Osteocyte (in vitro differentiated cells): Measurements from ENCODE around the gene AMPD3. TPM values are rescaled to one million over a fixed set of nuclear protein-coding genes. Genes with fewer than 3 reads are reported as not detected.

Experiments
- DNase-seq: peaks from one replicate; pipeline ENCODE4 v3.0.0; 2021; ENCODE audit warnings: mixed read lengths; ENCODE audit not compliant: unreplicated experiment; ENCODE audit errors: extremely low spot score
- H3K27ac Mint-ChIP-seq: one replicate; pipeline ENCODE4 v1.8.0; 2021; ENCODE audit warnings: mild to moderate bottlenecking, mixed read lengths; ENCODE audit not compliant: unreplicated experiment
- H3K27me3 Mint-ChIP-seq: one replicate; pipeline ENCODE4 v1.8.0; 2021; ENCODE audit warnings: mixed read lengths; ENCODE audit not compliant: unreplicated experiment
- H3K36me3 Mint-ChIP-seq: one replicate; pipeline ENCODE4 v1.8.0; 2021; ENCODE audit warnings: mixed read lengths; ENCODE audit not compliant: unreplicated experiment
- H3K4me1 Mint-ChIP-seq: one replicate; pipeline ENCODE4 v1.8.0; 2021; ENCODE audit warnings: mixed read lengths; ENCODE audit not compliant: unreplicated experiment
- H3K4me3 Mint-ChIP-seq: one replicate; pipeline ENCODE4 v1.8.0; 2021; ENCODE audit warnings: mild to moderate bottlenecking, moderate library complexity, mixed read lengths; ENCODE audit not compliant: unreplicated experiment
- H3K9me3 Mint-ChIP-seq: one replicate; pipeline ENCODE4 v1.8.0; 2021; ENCODE audit warnings: mixed read lengths; ENCODE audit not compliant: unreplicated experiment
- total RNA-seq: library from RNA; stranded (reverse); gene quantifications from 2 replicates; pipeline ENCODE4 v1.2.1, GENCODE V29; 2021
- TF ChIP-seq, protein P1 (sequence below): fragments of 200-600 bp; sonication (generic); IDR thresholded peaks from 2 replicates; pipeline ENCODE4 v1.5.0; 2021; ENCODE audit warnings: antibody characterized with exemption, mild to moderate bottlenecking, moderate library complexity

The AMPD3 gene
- total RNA-seq, 1 donor from 2014 or later, result 5.3 TPM

DNA sequence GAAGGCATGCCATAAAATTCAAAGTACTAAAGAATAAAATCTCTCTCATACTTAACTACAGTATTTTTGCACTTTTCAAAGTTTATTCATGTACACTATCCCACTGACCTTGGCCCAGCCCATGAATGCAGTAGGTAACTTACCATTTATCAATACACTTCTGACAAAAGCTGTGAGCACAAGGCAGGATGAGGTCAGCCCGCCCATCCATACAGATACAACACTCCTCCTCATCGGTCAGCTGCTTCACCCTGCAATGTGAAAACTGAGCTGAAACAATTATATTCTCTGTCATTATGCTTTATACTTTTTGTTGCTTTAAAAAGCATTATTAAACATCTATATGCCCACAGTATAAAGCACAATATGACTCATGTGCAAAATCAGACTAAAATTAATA is 63.8 kb downstream of the AMPD3 start:
- H3K4me1 Mint-ChIP-seq, result peaks cover 30% of the 10 kb centered on the region
- H3K4me3 Mint-ChIP-seq, result no peak overlapping the region
- peaks cover 35% of the 10 kb centered on the region for H3K36me3 Mint-ChIP-seq
- no peak overlapping the region for H3K27ac Mint-ChIP-seq
- no peaks in the 10 kb centered on the region for H3K9me3 Mint-ChIP-seq
- TF ChIP-seq, protein P1, sequence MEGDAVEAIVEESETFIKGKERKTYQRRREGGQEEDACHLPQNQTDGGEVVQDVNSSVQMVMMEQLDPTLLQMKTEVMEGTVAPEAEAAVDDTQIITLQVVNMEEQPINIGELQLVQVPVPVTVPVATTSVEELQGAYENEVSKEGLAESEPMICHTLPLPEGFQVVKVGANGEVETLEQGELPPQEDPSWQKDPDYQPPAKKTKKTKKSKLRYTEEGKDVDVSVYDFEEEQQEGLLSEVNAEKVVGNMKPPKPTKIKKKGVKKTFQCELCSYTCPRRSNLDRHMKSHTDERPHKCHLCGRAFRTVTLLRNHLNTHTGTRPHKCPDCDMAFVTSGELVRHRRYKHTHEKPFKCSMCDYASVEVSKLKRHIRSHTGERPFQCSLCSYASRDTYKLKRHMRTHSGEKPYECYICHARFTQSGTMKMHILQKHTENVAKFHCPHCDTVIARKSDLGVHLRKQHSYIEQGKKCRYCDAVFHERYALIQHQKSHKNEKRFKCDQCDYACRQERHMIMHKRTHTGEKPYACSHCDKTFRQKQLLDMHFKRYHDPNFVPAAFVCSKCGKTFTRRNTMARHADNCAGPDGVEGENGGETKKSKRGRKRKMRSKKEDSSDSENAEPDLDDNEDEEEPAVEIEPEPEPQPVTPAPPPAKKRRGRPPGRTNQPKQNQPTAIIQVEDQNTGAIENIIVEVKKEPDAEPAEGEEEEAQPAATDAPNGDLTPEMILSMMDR, result no peak
- H3K27me3 Mint-ChIP-seq, result no peaks in the 10 kb centered on the region
- DNase-seq, result no peak

DNA sequence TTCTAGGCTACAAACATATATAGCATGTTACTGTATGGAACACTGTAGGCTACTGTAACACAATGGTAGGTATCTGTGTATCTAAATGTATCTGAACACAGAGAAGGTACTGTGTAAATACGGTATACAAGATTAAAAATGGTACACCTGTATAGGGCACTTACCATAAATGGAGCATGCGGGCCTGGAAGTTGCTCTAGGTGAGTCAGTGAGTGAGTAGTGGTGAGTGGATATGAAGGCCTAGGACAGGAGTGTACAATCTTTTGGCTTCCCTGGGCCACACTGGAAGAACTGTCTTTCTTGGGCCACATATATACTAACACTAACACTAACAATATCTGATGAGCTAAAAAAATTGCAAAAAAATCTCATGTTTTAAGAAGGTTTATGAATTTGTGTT is 64.6 kb downstream of the AMPD3 start:
- H3K27ac Mint-ChIP-seq, result no peak overlapping the region
- TF ChIP-seq, protein P1, result no peak
- H3K36me3 Mint-ChIP-seq, result peaks cover 38% of the 10 kb centered on the region
- no peak overlapping the region for H3K4me3 Mint-ChIP-seq
- H3K9me3 Mint-ChIP-seq, result no peaks in the 10 kb centered on the region
- H3K27me3 Mint-ChIP-seq, result no peaks in the 10 kb centered on the region
- H3K4me1 Mint-ChIP-seq, result peaks cover 23% of the 10 kb centered on the region
- no peak for DNase-seq

- no peak overlapping the region for H3K4me3 Mint-ChIP-seq
- H3K9me3 Mint-ChIP-seq, result no peaks in the 10 kb centered on the region
- peaks cover 15% of the 10 kb centered on the region for H3K4me1 Mint-ChIP-seq
- TF ChIP-seq, protein P1, result no peak
- peaks cover 45% of the 10 kb centered on the region for H3K36me3 Mint-ChIP-seq
- no peaks in the 10 kb centered on the region for H3K27me3 Mint-ChIP-seq
- H3K27ac Mint-ChIP-seq, result no peak overlapping the region
- no peak for DNase-seq
Observed at GRCh38 chr11:10520562-10520961, 65.5 kb downstream of the AMPD3 start.

- H3K27me3 Mint-ChIP-seq, result no peaks in the 10 kb centered on the region
- TF ChIP-seq, protein P1, result no peak
- peaks cover 40% of the 10 kb centered on the region for H3K36me3 Mint-ChIP-seq
- H3K9me3 Mint-ChIP-seq, result no peaks in the 10 kb centered on the region
- H3K4me3 Mint-ChIP-seq, result no peak overlapping the region
- no peak overlapping the region for H3K27ac Mint-ChIP-seq
- H3K4me1 Mint-ChIP-seq, result peaks cover 24% of the 10 kb centered on the region
- DNase-seq, result no peak
Observed at GRCh38 chr11:10522276-10522675, 67.2 kb downstream of the AMPD3 start.

GRCh38 chr11:10522921-10523320 is 67.9 kb downstream of the AMPD3 start:
- DNase-seq, result no peak
- H3K27me3 Mint-ChIP-seq, result no peaks in the 10 kb centered on the region
- no peak overlapping the region for H3K27ac Mint-ChIP-seq
- TF ChIP-seq, protein P1, result no peak
- H3K4me3 Mint-ChIP-seq, result no peak overlapping the region
- no peaks in the 10 kb centered on the region for H3K9me3 Mint-ChIP-seq
- peaks cover 23% of the 10 kb centered on the region for H3K4me1 Mint-ChIP-seq
- H3K36me3 Mint-ChIP-seq, result peaks cover 36% of the 10 kb centered on the region
